SK-N-SH treated with all-trans-retinoic acid at 6 μM for 48 hours (cell line): ENCODE measurements around the gene OR52E6.
A peak's percentile ranks its signal among the peaks of the same experiment; 100 is the strongest.

Source experiments
- ATAC-seq: fragments of 200-7000 bp; cut with Tn5 transposase; 3 replicates; pipeline ENCODE4 v1.9.1; 2020; ENCODE audit warnings: mild to moderate bottlenecking, moderate library complexity
- ARNTL ChIP-seq: fragments of 450-650 bp; formaldehyde crosslinking; IDR thresholded peaks from 2 replicates; pipeline ENCODE4 v1.5.0; 2020; ENCODE audit warnings: low read depth, mild to moderate bottlenecking, moderate library complexity, borderline replicate concordance
- BACH2 ChIP-seq: fragments of 250-450 bp; sonication (Bioruptor Pico); IDR thresholded peaks from 2 replicates; pipeline ENCODE4 v1.9.0; 2021; ENCODE audit warnings: mild to moderate bottlenecking, borderline replicate concordance
- CSDC2 ChIP-seq: fragments of 250-450 bp; sonication (Bioruptor Pico); IDR thresholded peaks from 2 replicates; pipeline ENCODE4 v1.5.0; 2020; ENCODE audit warnings: mild to moderate bottlenecking, moderate library complexity
- ESRRG ChIP-seq: fragments of 250-450 bp; sonication (Bioruptor Pico); IDR thresholded peaks from 2 replicates; pipeline ENCODE4 v1.6.1; 2021; ENCODE audit warnings: mild to moderate bottlenecking
- GLIS3 ChIP-seq: fragments of 250-450 bp; sonication (Bioruptor Pico); IDR thresholded peaks from 2 replicates; pipeline ENCODE4 v1.5.0; 2020; ENCODE audit warnings: mild to moderate bottlenecking, moderate library complexity
- OSR1 ChIP-seq: fragments of 250-450 bp; sonication (Bioruptor Pico); IDR thresholded peaks from 2 replicates; pipeline ENCODE4 v1.8.0; 2022; ENCODE audit warnings: moderate library complexity, mild to moderate bottlenecking, inconsistent platforms
- PPARA ChIP-seq: fragments of 250-450 bp; sonication (Bioruptor Pico); IDR thresholded peaks from 2 replicates; pipeline ENCODE4 v1.5.0; 2020; ENCODE audit warnings: mild to moderate bottlenecking, borderline replicate concordance
- RARB ChIP-seq: fragments of 250-450 bp; sonication (Bioruptor Pico); IDR thresholded peaks from 2 replicates; pipeline ENCODE4 v1.8.0; 2021; ENCODE audit warnings: mild to moderate bottlenecking, moderate library complexity
- SNAI2 ChIP-seq: fragments of 250-450 bp; sonication (Bioruptor Pico); IDR thresholded peaks from 2 replicates; pipeline ENCODE4 v1.5.0; 2020; ENCODE audit warnings: mild to moderate bottlenecking, moderate library complexity
- TCF4 ChIP-seq: fragments of 250-450 bp; sonication (Bioruptor Pico); IDR thresholded peaks from 2 replicates; pipeline ENCODE4 v1.8.0; 2021; ENCODE audit warnings: mild to moderate bottlenecking, moderate library complexity, borderline replicate concordance
- TOX ChIP-seq: fragments of 250-450 bp; sonication (Bioruptor Pico); IDR thresholded peaks from 2 replicates; pipeline ENCODE4 v1.8.0; 2021; ENCODE audit warnings: mild to moderate bottlenecking, moderate library complexity, borderline replicate concordance
- ZFP3 ChIP-seq: fragments of 250-450 bp; sonication (Bioruptor Pico); IDR thresholded peaks from 2 replicates; pipeline ENCODE4 v1.5.0; 2020; ENCODE audit warnings: mild to moderate bottlenecking, moderate library complexity
- ZFP30 ChIP-seq: fragments of 450-650 bp; formaldehyde crosslinking; IDR thresholded peaks from 2 replicates; pipeline ENCODE4 v1.5.0; 2022; ENCODE audit warnings: mild to moderate bottlenecking, moderate library complexity
- ZNF70 ChIP-seq: fragments of 450-650 bp; formaldehyde crosslinking; IDR thresholded peaks from 2 replicates; pipeline ENCODE4 v1.5.0; 2020; ENCODE audit warnings: mild to moderate bottlenecking, moderate library complexity
- TF ChIP-seq, protein P1 (sequence below): fragments of 250-450 bp; sonication (Bioruptor Pico); IDR thresholded peaks from 2 replicates; pipeline ENCODE4 v1.5.1; 2020; ENCODE audit warnings: low read depth, mild to moderate bottlenecking, moderate library complexity
- TF ChIP-seq, protein P2 (sequence below): fragments of 250-450 bp; sonication (Bioruptor Pico); IDR thresholded peaks from 2 replicates; pipeline ENCODE4 v1.8.0; 2021; ENCODE audit warnings: low read depth, mild to moderate bottlenecking, moderate library complexity, borderline replicate concordance
- TF ChIP-seq, protein P3 (sequence below): fragments of 250-450 bp; sonication (Bioruptor Pico); IDR thresholded peaks from 2 replicates; pipeline ENCODE4 v1.5.0; 2020; ENCODE audit warnings: mild to moderate bottlenecking, moderate library complexity
- TF ChIP-seq, protein P4 (sequence below): fragments of 250-450 bp; sonication (Bioruptor Pico); IDR thresholded peaks from 2 replicates; pipeline ENCODE4 v1.5.1; 2021; ENCODE audit warnings: mild to moderate bottlenecking, moderate library complexity

The OR52E6 gene

GRCh38 chr11:5809905-5810795 lies 31.5 kb downstream of the OR52E6 start (continued):
- no peak for TF ChIP-seq ZNF70 (CRISPR knock-in tag)
- TF ChIP-seq OSR1 (CRISPR knock-in tag), result no peak

GRCh38 chr11:5809122-5809519 lies 32.6 kb downstream of the OR52E6 start:
- TF ChIP-seq ZFP3 (CRISPR knock-in tag) (no peak), ARNTL (CRISPR knock-in tag) (no peak), RARB (CRISPR knock-in tag) (no peak), BACH2 (CRISPR knock-in tag) (no peak), CSDC2 (CRISPR knock-in tag) (no peak), GLIS3 (no peak), TOX (CRISPR knock-in tag) (no peak), SNAI2 (no peak), ZNF70 (CRISPR knock-in tag) (no peak), ESRRG (CRISPR knock-in tag) (no peak)
- TF ChIP-seq, protein P1, sequence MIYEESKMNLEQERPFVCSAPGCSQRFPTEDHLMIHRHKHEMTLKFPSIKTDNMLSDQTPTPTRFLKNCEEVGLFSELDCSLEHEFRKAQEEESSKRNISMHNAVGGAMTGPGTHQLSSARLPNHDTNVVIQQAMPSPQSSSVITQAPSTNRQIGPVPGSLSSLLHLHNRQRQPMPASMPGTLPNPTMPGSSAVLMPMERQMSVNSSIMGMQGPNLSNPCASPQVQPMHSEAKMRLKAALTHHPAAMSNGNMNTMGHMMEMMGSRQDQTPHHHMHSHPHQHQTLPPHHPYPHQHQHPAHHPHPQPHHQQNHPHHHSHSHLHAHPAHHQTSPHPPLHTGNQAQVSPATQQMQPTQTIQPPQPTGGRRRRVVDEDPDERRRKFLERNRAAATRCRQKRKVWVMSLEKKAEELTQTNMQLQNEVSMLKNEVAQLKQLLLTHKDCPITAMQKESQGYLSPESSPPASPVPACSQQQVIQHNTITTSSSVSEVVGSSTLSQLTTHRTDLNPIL (CRISPR knock-in tag), result no peak
- TF ChIP-seq, protein P2, sequence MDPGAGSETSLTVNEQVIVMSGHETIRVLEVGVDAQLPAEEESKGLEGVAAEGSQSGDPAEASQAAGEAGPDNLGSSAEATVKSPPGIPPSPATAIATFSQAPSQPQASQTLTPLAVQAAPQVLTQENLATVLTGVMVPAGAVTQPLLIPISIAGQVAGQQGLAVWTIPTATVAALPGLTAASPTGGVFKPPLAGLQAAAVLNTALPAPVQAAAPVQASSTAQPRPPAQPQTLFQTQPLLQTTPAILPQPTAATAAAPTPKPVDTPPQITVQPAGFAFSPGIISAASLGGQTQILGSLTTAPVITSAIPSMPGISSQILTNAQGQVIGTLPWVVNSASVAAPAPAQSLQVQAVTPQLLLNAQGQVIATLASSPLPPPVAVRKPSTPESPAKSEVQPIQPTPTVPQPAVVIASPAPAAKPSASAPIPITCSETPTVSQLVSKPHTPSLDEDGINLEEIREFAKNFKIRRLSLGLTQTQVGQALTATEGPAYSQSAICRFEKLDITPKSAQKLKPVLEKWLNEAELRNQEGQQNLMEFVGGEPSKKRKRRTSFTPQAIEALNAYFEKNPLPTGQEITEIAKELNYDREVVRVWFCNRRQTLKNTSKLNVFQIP (CRISPR knock-in tag), result no peak
- TF ChIP-seq, protein P3, sequence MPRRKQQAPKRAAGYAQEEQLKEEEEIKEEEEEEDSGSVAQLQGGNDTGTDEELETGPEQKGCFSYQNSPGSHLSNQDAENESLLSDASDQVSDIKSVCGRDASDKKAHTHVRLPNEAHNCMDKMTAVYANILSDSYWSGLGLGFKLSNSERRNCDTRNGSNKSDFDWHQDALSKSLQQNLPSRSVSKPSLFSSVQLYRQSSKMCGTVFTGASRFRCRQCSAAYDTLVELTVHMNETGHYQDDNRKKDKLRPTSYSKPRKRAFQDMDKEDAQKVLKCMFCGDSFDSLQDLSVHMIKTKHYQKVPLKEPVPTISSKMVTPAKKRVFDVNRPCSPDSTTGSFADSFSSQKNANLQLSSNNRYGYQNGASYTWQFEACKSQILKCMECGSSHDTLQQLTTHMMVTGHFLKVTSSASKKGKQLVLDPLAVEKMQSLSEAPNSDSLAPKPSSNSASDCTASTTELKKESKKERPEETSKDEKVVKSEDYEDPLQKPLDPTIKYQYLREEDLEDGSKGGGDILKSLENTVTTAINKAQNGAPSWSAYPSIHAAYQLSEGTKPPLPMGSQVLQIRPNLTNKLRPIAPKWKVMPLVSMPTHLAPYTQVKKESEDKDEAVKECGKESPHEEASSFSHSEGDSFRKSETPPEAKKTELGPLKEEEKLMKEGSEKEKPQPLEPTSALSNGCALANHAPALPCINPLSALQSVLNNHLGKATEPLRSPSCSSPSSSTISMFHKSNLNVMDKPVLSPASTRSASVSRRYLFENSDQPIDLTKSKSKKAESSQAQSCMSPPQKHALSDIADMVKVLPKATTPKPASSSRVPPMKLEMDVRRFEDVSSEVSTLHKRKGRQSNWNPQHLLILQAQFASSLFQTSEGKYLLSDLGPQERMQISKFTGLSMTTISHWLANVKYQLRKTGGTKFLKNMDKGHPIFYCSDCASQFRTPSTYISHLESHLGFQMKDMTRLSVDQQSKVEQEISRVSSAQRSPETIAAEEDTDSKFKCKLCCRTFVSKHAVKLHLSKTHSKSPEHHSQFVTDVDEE (CRISPR knock-in tag), result no peak
- peak; percentile 48 for ATAC-seq

DNA sequence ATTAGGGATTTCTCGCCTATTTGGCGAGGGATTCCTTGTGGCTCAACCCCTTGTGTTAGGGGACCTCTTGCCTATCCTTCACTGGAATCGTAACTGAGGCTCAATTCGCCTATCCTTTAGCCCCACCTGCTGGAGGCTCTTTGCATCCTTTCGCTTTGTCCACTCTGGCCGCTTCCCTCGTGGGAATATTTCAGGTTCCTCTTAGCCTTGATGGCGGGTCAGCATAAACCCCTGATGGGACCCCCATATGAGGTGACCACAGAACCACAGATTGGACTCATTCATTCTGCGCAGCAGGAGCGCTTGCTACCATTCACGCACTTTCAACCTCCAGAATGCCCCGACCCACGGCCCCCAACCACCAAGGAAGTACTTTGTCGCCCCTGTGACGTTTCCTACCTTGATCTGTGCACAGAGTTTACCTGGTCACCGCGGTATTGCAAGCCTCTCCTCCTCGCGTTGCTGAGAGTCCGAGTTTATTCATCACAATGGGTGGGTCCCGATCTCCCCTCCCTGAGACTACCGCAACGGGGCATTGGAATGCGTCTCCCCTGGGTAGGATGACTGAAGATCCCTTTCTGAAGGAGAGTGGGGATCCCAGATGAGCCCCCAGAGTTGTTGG lies 33.1 kb downstream of the OR52E6 start, which contains the start of gene OR52N2:
Gene OR52N2, plus strand, starts transcription at position 425 of the 622 bp plus-strand sequence. CDS start 11,412 bp downstream, outside the sequence.
- ATAC-seq, result peak; percentile 99
- TF ChIP-seq, protein P2 (CRISPR knock-in tag), result no peak
- TF ChIP-seq SNAI2, result no peak
- no peak for TF ChIP-seq ZFP30 (CRISPR knock-in tag)
- TF ChIP-seq, protein P4, sequence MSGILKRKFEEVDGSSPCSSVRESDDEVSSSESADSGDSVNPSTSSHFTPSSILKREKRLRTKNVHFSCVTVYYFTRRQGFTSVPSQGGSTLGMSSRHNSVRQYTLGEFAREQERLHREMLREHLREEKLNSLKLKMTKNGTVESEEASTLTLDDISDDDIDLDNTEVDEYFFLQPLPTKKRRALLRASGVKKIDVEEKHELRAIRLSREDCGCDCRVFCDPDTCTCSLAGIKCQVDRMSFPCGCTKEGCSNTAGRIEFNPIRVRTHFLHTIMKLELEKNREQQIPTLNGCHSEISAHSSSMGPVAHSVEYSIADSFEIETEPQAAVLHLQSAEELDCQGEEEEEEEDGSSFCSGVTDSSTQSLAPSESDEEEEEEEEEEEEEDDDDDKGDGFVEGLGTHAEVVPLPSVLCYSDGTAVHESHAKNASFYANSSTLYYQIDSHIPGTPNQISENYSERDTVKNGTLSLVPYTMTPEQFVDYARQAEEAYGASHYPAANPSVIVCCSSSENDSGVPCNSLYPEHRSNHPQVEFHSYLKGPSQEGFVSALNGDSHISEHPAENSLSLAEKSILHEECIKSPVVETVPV (CRISPR knock-in tag), result no peak
- no peak for TF ChIP-seq PPARA (CRISPR knock-in tag)
- TF ChIP-seq ZNF70 (CRISPR knock-in tag), result no peak
- no peak for TF ChIP-seq TCF4
- TF ChIP-seq ZFP3 (CRISPR knock-in tag), result no peak
